Brain microvascular endothelial cell (primary cell): ENCODE data around the gene ERC2.

Experiments
- DNase-seq: peaks from one replicate; pipeline ENCODE4 v3.0.0-alpha.2; 2020
- H3K27ac ChIP-seq: fragments of 250-450 bp; sonication (Bioruptor Pico); 2 replicates; pipeline ENCODE4 v1.5.1; 2020; ENCODE audit warnings: mild to moderate bottlenecking, moderate library complexity
- H3K27me3 ChIP-seq: fragments of 250-450 bp; sonication (Bioruptor Pico); replicated peaks from 2 replicates; pipeline ENCODE4 v1.5.1; 2020; ENCODE audit warnings: mild to moderate bottlenecking
- H3K36me3 ChIP-seq: fragments of 250-450 bp; sonication (Bioruptor Pico); replicated peaks from 2 replicates; pipeline ENCODE4 v1.5.1; 2020; ENCODE audit warnings: mild to moderate bottlenecking
- H3K4me3 ChIP-seq: 2 replicates; pipeline ENCODE4 v1.5.1; 2011; ENCODE audit warnings: low read depth, mild to moderate bottlenecking, control low read depth, low read length, moderate library complexity
- in situ Hi-C: cut with HindIII; loops from 2 replicates; pipeline ENCODE4 v1.10.0; 2017; ENCODE audit warnings: low sequenced_read_pairs, low pct_ligation_motif_present
- TF ChIP-seq, protein P1 (sequence below): IDR thresholded peaks from 2 replicates; pipeline ENCODE4 v1.5.1; 2011; ENCODE audit warnings: low read depth, mild to moderate bottlenecking, moderate library complexity, low read length, control low read depth, inconsistent platforms; ENCODE audit errors: missing control alignments

Gene ERC2

DNA sequence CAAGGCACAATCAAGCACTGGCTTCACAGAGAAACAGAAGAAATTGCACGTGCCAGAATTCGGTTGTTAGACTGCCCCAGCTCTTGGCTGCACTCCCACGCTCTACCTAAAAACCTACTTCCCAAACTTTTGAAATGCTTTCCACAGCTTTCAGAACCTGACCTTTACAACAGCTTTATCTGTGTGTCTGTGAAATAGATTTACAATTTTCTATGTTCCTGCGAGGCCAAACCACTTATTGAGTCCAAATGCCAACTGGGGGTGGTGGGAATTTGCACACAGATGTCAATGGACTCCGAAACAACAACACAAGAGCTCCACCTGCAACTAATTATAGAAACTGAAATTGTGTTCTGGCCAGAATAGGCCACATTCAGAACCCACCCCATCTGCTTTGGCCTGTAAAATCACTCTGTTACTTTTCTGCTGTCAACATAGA lies 44.6 kb downstream of the ERC2 start:
- Histone ChIP-seq H3K4me3 (no peak overlapping the region), H3K27ac (no peak overlapping the region), H3K36me3 (no peaks in the 10 kb centered on the region), H3K27me3 (no peaks in the 10 kb centered on the region)
- TF ChIP-seq, protein P1, sequence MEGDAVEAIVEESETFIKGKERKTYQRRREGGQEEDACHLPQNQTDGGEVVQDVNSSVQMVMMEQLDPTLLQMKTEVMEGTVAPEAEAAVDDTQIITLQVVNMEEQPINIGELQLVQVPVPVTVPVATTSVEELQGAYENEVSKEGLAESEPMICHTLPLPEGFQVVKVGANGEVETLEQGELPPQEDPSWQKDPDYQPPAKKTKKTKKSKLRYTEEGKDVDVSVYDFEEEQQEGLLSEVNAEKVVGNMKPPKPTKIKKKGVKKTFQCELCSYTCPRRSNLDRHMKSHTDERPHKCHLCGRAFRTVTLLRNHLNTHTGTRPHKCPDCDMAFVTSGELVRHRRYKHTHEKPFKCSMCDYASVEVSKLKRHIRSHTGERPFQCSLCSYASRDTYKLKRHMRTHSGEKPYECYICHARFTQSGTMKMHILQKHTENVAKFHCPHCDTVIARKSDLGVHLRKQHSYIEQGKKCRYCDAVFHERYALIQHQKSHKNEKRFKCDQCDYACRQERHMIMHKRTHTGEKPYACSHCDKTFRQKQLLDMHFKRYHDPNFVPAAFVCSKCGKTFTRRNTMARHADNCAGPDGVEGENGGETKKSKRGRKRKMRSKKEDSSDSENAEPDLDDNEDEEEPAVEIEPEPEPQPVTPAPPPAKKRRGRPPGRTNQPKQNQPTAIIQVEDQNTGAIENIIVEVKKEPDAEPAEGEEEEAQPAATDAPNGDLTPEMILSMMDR, result no peak
- in situ Hi-C loops, result no loop called here
- DNase-seq, result no peak

DNA sequence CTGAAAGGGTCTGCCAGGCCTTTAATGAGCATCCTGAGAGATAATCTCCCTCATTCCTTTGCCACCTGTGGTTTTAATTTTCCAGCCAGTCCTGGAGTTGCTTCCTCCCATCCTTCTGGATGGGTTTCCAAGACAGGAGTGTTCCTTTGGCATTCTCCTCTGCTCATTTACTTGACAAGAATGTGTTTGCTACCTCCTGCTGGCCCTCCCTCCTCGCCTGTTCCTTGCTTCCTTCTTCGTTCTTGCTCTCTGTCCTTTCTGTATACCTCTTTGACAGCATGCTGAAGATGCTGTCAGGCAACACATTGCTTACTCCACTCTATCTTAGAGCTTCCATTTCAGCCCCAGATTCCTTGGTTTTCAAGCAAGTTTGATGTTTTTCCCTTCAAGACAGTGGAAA lies 46.0 kb downstream of the ERC2 start:
- H3K36me3 ChIP-seq, result no peaks in the 10 kb centered on the region
- no peaks in the 10 kb centered on the region for H3K27me3 ChIP-seq
- in situ Hi-C loops, result no loop called here
- TF ChIP-seq, protein P1, result no peak
- no peak overlapping the region for H3K27ac ChIP-seq
- H3K4me3 ChIP-seq, result no peak overlapping the region
- no peak for DNase-seq

DNA sequence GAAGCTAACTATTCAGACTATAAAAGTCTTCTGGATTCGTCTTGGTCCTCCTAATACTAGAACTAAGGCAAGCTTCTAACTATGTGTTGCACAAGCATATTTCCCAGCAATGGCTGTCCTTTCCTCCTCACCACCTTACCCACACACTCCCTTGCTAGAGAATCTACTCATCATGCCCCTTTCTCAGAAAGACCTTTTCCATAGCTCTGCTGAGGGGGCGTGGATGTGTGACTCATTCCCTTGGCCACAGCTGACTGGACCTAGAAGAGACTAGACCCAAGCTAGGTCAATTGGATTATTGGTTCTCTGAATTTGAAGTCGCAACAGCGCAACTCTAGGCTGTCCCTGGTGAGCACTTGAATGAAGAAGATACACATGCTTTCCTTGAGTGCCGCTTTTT lies 47.1 kb downstream of the ERC2 start:
- Histone ChIP-seq H3K27me3 (no peaks in the 10 kb centered on the region), H3K4me3 (no peak overlapping the region), H3K27ac (no peak overlapping the region), H3K36me3 (no peaks in the 10 kb centered on the region)
- DNase-seq, result no peak
- in situ Hi-C loops, result no loop called here
- TF ChIP-seq, protein P1, result no peak

DNA sequence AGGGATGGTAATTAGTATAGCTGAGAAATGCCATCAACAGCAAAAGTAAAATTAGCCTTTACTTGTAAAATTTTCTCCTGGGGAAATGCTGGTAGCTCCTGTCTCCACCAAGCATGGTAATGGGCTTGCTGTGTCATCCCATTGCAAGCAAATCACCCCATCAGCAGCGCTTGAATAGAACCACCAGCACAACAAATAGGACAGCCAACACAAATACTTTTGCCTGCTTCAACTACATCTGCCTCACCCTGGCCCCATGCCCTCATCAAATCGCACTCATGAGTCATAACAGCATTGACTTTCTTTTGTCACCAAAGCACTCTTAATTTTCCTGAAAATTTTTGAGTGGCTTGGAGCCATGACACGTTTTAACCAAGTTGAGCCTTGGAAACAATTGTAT lies 52.6 kb downstream of the ERC2 start:
- in situ Hi-C loops, result no loop called here
- H3K27me3 ChIP-seq, result no peaks in the 10 kb centered on the region
- H3K4me3 ChIP-seq, result no peak overlapping the region
- TF ChIP-seq, protein P1, result no peak
- no peak overlapping the region for H3K27ac ChIP-seq
- H3K36me3 ChIP-seq, result no peaks in the 10 kb centered on the region
- DNase-seq, result no peak

DNA sequence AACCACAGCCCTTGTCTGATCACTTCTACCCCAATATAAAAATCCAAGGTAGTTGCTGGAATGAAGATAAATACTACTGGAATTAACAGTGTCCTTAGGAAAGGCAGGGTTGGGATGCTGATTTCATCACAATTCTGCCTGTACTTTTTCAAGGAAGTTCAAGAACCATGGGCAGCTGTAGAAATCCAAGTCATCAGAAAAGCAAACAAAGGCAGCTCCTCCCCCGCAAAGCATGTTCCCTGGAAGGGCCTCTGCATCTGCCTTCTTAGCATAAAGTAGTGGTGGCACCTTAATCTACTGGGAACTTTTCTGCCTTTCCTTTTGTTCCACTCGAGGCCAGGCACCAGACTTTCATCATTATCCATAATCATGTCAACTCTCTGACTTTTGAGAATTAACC lies 54.4 kb downstream of the ERC2 start:
- H3K36me3 ChIP-seq, result no peaks in the 10 kb centered on the region
- TF ChIP-seq, protein P1, result no peak
- H3K27me3 ChIP-seq, result no peaks in the 10 kb centered on the region
- DNase-seq, result no peak
- in situ Hi-C loops, result no loop called here
- no peak overlapping the region for H3K27ac ChIP-seq
- H3K4me3 ChIP-seq, result no peak overlapping the region

DNA sequence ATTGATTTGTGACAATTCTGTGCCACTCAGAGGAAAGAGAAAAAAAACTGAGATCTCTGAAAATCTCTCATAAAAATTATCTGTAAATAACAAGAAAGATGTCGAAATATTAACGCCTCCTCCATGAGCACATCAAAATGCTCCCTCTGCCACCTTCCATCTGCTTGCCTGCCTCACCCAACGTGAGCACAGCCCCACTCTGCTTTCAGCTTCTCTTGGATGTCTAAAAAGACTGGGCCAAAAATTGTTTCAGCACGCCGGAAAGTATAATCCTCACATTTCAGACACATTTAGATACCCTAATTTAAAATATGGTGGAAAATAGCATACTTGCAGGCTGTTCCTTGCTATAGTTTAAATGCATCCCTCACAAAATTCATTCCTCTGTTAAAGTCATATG lies 57.1 kb downstream of the ERC2 start:
- H3K27me3 ChIP-seq, result no peaks in the 10 kb centered on the region
- H3K36me3 ChIP-seq, result no peaks in the 10 kb centered on the region
- in situ Hi-C loops, result no loop called here
- DNase-seq, result no peak
- no peak overlapping the region for H3K4me3 ChIP-seq
- TF ChIP-seq, protein P1, result no peak
- no peak overlapping the region for H3K27ac ChIP-seq
